ENCODE data around the gene SRSF7.
"Not testable (repeated sequence)": the region's sequence is repeated elsewhere in the genome, so short reads cannot be mapped to it uniquely, and the experiment has no call there.

The SRSF7 gene

GRCh38 chr2:38750891-38751595 is at the start of gene SRSF7:
TSS of gene SRSF7 (minus strand) at chr2:38751361. CDS start at chr2:38751256, 105 bp downstream.
- FAIRE-seq (peak; percentile 91), DNase-seq (ENCODE audit: insufficient read length, low spot score) (peak; percentile 99)

GRCh38 chr2:38797953-38798352 is 46.8 kb upstream of the SRSF7 start:
- DNase-seq (ENCODE audit: insufficient read length, low spot score), result no peak
- no peak for FAIRE-seq

GRCh38 chr2:38797250-38797676 is 46.1 kb upstream of the SRSF7 start:
- DNase-seq (ENCODE audit: insufficient read length, low spot score) (peak; percentile 68), FAIRE-seq (no peak)

- not testable (repeated sequence) for DNase-seq (ENCODE audit: insufficient read length, low spot score); FAIRE-seq
Observed at GRCh38 chr2:38795016-38795415, 43.9 kb upstream of the SRSF7 start.

GRCh38 chr2:38794235-38794946 is 43.2 kb upstream of the SRSF7 start:
- FAIRE-seq, result no peak
- DNase-seq (ENCODE audit: insufficient read length, low spot score), result no peak

GRCh38 chr2:38793511-38793910 is 42.4 kb upstream of the SRSF7 start:
- no peak for FAIRE-seq
- no peak for DNase-seq (ENCODE audit: insufficient read length, low spot score)

- no peak for FAIRE-seq
Observed at GRCh38 chr2:38792751-38793150, 41.6 kb upstream of the SRSF7 start.

GRCh38 chr2:38792321-38792720 is 41.2 kb upstream of the SRSF7 start:
- DNase-seq (ENCODE audit: insufficient read length, low spot score); FAIRE-seq: not testable (repeated sequence)

More at GRCh38 chr2:38792751-38793150, 41.6 kb upstream of the SRSF7 start:
- DNase-seq (ENCODE audit: insufficient read length, low spot score), result no peak

GRCh38 chr2:38791744-38792143 is 40.6 kb upstream of the SRSF7 start:
- FAIRE-seq, result no peak
- DNase-seq (ENCODE audit: insufficient read length, low spot score), result no peak

GRCh38 chr2:38789691-38790090 is 38.5 kb upstream of the SRSF7 start:
- no peak for DNase-seq (ENCODE audit: insufficient read length, low spot score)
- FAIRE-seq, result no peak

GRCh38 chr2:38788306-38788705 is 37.1 kb upstream of the SRSF7 start:
- DNase-seq (ENCODE audit: insufficient read length, low spot score), result no peak

GRCh38 chr2:38783586-38783985 is 32.4 kb upstream of the SRSF7 start:
- no peak for FAIRE-seq
- no peak for DNase-seq (ENCODE audit: insufficient read length, low spot score)

More at GRCh38 chr2:38788306-38788705, 37.1 kb upstream of the SRSF7 start:
- no peak for FAIRE-seq

GRCh38 chr2:38778687-38779082 is 27.5 kb upstream of the SRSF7 start:
- FAIRE-seq (no peak), DNase-seq (ENCODE audit: insufficient read length, low spot score) (no peak)

GRCh38 chr2:38776531-38776930 is 25.4 kb upstream of the SRSF7 start:
- FAIRE-seq (no peak), DNase-seq (ENCODE audit: insufficient read length, low spot score) (no peak)

GRCh38 chr2:38775921-38776225 is 24.7 kb upstream of the SRSF7 start:
- no peak for FAIRE-seq
- DNase-seq (ENCODE audit: insufficient read length, low spot score), result no peak

- no peak for FAIRE-seq
- DNase-seq (ENCODE audit: insufficient read length, low spot score), result no peak
Observed at GRCh38 chr2:38775097-38775920, 24.1 kb upstream of the SRSF7 start.

GRCh38 chr2:38771632-38772031 is 20.5 kb upstream of the SRSF7 start:
- FAIRE-seq, result no peak
- peak; percentile 22 for DNase-seq (ENCODE audit: insufficient read length, low spot score)

- FAIRE-seq (no peak), DNase-seq (ENCODE audit: insufficient read length, low spot score) (no peak)
Observed at GRCh38 chr2:38765551-38765950, 14.4 kb upstream of the SRSF7 start.

- FAIRE-seq, result no peak
- DNase-seq (ENCODE audit: insufficient read length, low spot score), result no peak
Observed at GRCh38 chr2:38765149-38765548, 14.0 kb upstream of the SRSF7 start.

- DNase-seq (ENCODE audit: insufficient read length, low spot score) (no peak), FAIRE-seq (no peak)
Observed at GRCh38 chr2:38763728-38764127, 12.6 kb upstream of the SRSF7 start.

- FAIRE-seq (no peak), DNase-seq (ENCODE audit: insufficient read length, low spot score) (no peak)
Observed at GRCh38 chr2:38763228-38763627, 12.1 kb upstream of the SRSF7 start.

Measured in HTR-8/SVneo (cell line).